GM19455 (cell line): Measurements from ENCODE around the gene LRRTM2.

Experiments
- ATAC-seq: cut with Tn5 transposase; IDR thresholded peaks from one replicate; pipeline ENCODE4 v1.9.1; 2021; ENCODE audit not compliant: unreplicated experiment

Gene LRRTM2

GRCh38 chr5:138884094-138884493, 9.0 kb upstream of the LRRTM2 start:
- ATAC-seq, result no peak

GRCh38 chr5:138883211-138883610, 8.1 kb upstream of the LRRTM2 start:
- ATAC-seq, result no peak

GRCh38 chr5:138878437-138879235, 3.5 kb upstream of the LRRTM2 start:
- no peak for ATAC-seq

- no peak for ATAC-seq
Measured at GRCh38 chr5:138876811-138877210, 1.7 kb upstream of the LRRTM2 start.

GRCh38 chr5:138875946-138876345, 811 bp upstream of the LRRTM2 start:
- no peak for ATAC-seq

- ATAC-seq, result no peak
Measured at GRCh38 chr5:138875552-138875875, 379 bp upstream of the LRRTM2 start.

- ATAC-seq, result no peak
Measured at GRCh38 chr5:138874241-138874640, 894 bp downstream of the LRRTM2 start.

- ATAC-seq, result no peak
Measured at GRCh38 chr5:138873466-138874221, 1.5 kb downstream of the LRRTM2 start.

GRCh38 chr5:138872841-138873465, 2.2 kb downstream of the LRRTM2 start:
- no peak for ATAC-seq

- no peak for ATAC-seq
Measured at GRCh38 chr5:138870611-138871010, 4.5 kb downstream of the LRRTM2 start.

GRCh38 chr5:138869763-138870500, 5.2 kb downstream of the LRRTM2 start:
- no peak for ATAC-seq

GRCh38 chr5:138869038-138869437, 6.1 kb downstream of the LRRTM2 start:
- no peak for ATAC-seq

- no peak for ATAC-seq
Measured at GRCh38 chr5:138867011-138867410, 8.1 kb downstream of the LRRTM2 start.

- ATAC-seq, result no peak
Measured at GRCh38 chr5:138853132-138853531, 22.0 kb downstream of the LRRTM2 start.

- ATAC-seq, result no peak
Measured at GRCh38 chr5:138850865-138851435, 24.2 kb downstream of the LRRTM2 start.

- ATAC-seq, result no peak
Measured at GRCh38 chr5:138849882-138850281, 25.3 kb downstream of the LRRTM2 start.

- ATAC-seq, result no peak
Measured at GRCh38 chr5:138849439-138849838, 25.7 kb downstream of the LRRTM2 start.

GRCh38 chr5:138844812-138845513, 30.2 kb downstream of the LRRTM2 start:
- ATAC-seq, result no peak

- no peak for ATAC-seq
Measured at GRCh38 chr5:138844125-138844461, 31.0 kb downstream of the LRRTM2 start.

GRCh38 chr5:138843316-138844124, 31.6 kb downstream of the LRRTM2 start:
- no peak for ATAC-seq
